Measurements from ENCODE around the gene SCOC.
"Not testable (repeated sequence)": the region's sequence is repeated elsewhere in the genome, so short reads cannot be mapped to it uniquely, and the experiment has no call there.

SCOC gene

DNA sequence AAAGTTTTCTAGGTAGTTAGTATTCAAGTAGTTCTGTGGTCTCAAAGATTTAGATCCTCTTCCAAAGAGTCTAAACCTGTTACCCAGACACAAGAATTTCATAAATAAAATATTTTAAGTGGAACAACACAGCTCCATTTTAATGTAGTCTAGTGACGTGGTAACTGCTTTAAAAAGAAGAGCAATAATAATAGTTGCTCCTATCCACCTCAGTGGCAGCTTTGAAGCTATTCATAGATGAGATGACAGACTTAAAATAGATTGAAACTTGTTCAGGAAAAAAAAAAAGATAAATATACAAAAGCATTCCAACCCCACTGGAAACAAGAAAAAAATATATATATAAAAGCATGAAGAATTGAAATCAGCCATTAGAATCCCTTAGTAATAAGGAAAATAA is 14.6 kb downstream of the SCOC start:
- no peak for TF ChIP-seq GATA1 (IDR thresholded peaks at IDR 0.05; ENCODE audit: low read depth, low read length)
- TF ChIP-seq POLR2A (IDR thresholded peaks at IDR 0.05; ENCODE audit: low read length) = no peak
- DNase-seq = no peak

DNA sequence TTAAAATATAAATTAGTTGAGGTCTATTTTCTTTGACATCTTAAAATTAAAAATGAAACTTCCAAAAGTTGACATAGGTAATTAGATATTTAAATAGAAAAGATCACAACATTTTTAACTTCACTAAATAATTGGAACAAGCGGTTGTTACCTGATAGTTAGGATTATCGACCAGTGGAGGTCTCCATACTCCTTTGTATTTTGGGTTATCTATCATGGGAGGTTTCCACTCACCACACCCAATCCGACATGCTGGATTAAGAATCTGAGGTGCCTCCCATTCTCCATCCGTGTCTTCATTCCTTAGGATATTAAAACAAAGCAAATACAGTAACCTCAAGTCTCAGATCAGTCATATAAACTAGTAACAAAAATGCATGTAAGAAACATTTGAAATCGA is 22.2 kb downstream of the SCOC start:
- no peak for DNase-seq
- no peak for TF ChIP-seq GATA1 (IDR thresholded peaks at IDR 0.05; ENCODE audit: low read depth, low read length)
- no peak for TF ChIP-seq POLR2A (IDR thresholded peaks at IDR 0.05; ENCODE audit: low read length)

DNA sequence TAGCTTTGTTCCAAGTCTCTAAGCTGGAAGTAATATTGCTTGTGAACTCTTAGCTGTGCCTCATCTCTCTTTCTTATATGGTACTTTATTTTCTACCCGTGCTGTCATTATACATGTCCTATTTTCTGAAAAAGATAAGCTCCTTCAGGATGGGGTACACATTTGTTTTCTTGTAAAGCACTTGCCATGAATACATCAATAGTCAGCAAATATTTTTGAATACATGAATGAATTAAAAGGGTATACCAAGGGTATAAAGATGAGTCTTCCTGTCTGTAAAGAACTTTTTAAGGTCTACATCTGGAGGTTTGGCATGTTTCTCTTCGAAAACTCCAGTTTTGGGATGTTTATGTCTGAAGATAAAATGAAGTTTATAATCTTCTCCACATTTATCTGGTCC is 26.7 kb downstream of the SCOC start:
- TF ChIP-seq GATA1 (IDR thresholded peaks at IDR 0.05; ENCODE audit: low read depth, low read length) (no peak), POLR2A (IDR thresholded peaks at IDR 0.05; ENCODE audit: low read length) (no peak)
- DNase-seq = no peak

DNA sequence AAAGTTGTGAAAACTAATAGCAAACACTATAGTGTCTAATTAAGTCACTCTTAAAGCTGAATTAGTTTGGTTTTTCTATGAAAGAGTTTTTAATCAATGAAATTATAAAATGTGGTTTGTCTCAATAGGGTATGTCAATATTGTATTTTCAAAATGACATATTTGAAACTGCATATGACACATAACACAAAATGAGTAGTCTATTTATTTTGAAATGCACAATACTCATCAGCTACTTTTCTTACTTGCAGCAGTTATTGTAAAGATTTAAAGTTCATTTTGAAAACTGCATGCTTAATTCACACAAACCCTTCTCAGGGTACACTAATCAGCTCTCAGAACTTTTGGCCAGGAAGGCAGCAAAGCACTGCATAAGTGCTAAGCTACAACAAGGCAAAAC is 32.8 kb downstream of the SCOC start:
- TF ChIP-seq GATA1 (IDR thresholded peaks at IDR 0.05; ENCODE audit: low read depth, low read length) (no peak), POLR2A (IDR thresholded peaks at IDR 0.05; ENCODE audit: low read length) (no peak)

DNA sequence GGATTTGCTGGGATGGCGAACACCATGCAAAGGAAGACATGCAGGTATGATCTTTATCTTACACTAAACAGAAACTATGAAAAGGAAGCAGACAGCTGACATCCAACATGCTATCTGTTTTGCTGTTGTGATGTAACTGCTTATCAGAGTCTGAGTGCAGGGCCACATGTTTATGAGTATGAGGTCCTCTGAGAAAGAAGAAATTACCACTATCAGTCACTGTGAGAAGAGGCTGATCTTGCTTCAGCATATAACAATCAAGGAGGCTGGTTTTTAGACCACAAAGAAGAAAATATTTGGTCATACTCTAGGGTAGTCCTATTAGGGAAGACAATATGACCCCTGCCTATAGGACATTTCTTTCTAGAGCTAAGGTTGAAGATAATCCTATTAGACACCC is 35.5 kb downstream of the SCOC start:
- TF ChIP-seq POLR2A (IDR thresholded peaks at IDR 0.05; ENCODE audit: low read length) (no peak), GATA1 (IDR thresholded peaks at IDR 0.05; ENCODE audit: low read depth, low read length) (no peak)

More for the DNA sequence above, 32.8 kb downstream of the SCOC start:
- DNase-seq = no peak

DNA sequence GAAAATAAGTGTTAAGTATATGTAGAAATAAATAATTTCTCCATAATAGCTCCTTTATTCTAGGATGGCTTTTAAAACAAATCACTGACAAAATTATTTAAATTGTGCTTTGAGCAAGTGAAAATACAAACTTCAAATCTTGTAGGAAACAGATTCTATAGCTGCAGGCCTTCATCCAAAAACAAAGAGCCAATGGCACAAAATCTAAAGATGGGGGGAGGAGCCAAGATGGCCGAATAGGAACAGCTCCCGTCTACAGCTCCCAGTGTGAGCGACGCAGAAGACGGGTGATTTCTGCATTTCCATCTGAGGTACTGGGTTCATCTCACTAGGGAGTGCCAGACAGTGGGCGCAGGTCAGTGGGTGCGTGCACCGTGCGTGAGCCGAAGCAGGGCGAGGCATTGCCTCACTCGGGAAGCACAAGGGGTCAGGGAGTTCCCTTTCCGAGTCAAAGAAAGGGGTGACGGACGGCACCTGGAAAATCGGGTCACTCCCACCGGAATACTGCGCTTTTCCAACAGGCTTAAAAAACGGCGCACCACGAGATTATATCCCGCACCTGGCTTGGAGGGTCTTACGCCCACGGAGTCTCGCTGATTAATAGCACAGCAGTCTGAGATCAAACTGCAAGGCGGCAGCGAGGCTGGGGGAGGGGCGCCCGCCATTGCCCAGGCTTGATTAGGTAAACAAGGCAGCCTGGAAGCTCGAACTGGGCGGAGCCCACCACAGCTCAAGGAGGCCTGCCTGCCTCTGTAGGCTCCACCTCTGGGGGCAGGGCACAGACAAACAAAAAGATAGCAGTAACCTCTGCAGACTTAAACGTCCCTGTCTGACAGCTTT is 39.9 kb downstream of the SCOC start:
- DNase-seq = not testable (repeated sequence)

More for the DNA sequence above, 35.5 kb downstream of the SCOC start:
- peak; percentile 32 to 62 for DNase-seq

DNA sequence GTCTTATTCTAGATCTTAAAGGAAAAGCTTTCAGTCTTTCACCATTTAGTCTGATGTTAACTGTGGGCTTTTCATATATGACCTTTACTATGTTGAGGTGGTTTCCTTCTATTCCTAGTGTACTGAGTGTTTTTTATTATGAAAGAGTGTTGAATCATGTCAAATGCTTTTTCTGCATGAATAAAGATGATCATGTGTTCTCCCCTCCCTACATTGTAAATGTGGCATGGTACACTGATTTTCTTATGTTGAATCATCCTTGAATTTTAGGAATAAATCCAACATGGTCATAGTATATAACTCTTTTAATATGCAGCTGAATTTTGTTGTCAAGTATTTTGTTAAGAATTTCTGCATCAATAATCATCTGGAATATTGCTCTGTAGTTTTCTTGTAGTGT is 49.7 kb downstream of the SCOC start:
- TF ChIP-seq POLR2A (IDR thresholded peaks at IDR 0.05; ENCODE audit: low read length) = no peak
- no peak for TF ChIP-seq GATA1 (IDR thresholded peaks at IDR 0.05; ENCODE audit: low read depth, low read length)
- DNase-seq = no peak

DNA sequence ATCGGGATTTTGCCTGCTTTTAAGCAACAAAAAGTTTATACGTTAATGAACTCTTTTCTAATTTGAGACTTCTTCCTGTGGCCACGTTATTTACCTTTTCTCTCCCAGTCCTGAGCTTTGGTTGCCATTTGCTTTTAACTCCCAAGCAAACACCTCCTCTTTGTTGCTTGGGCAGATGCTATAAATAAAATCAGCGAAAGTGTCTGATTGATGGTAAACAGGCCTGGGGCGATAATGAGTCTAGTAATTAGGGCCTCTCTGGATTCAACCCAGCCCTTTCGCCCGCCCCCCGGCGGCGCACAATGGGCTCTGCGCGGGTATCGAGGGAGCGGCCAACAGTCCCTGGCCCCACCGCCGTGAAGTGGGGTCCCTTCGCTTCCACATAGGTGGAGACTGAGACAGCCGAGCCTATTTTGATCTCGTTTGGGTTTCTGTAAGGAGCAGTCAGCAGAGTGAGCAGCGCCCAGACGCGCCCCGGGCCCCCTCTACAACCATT is 53.2 kb downstream of the SCOC start:
- peak; percentile 64 to 66 for DNase-seq
- TF ChIP-seq GATA1 (IDR thresholded peaks at IDR 0.05; ENCODE audit: low read depth, low read length) = no peak
- TF ChIP-seq POLR2A (IDR thresholded peaks at IDR 0.05; ENCODE audit: low read length) = no peak

DNA sequence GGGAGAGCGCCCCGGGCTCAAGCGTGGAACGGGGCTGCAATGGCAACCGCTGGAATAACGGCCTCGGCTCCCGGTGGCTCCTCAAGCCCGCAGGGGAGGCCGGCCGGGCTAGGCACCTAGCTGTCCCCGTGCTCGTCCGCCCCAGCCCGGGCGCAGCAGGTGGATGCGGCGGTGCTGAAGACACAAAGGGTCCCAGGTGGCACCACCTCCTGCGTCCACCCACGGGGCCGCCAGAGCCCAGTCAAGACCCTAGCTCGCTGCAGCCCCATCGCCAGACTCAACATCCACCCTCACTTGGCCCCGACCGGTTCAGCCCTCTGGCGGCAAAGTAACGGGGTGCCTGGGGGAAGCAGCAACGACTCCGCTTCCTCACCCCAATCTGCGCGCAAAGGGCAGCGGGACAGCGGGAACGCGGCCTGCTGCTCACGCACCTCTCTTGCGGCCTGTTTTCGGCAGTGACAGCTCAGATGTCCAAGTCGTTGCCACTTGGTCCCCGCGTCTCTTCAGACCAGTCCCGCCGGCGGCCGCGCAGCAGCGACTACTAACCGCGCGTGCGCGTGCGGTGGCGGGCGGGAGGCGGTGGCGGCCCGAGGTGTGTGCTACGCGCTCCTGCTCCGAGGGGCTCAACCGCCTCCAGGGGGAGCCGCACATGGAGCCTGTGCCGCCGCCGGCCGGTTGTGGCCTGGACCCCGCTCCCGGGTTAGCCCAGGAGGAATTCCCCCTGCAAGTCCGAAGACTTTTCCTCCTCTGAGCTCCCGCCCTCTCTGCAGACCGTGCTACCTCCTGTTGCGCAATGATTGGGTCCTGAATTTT is 53.9 kb downstream of the SCOC start, which contains the start of gene CLGN:
CLGN (minus strand) TSS at position 543 of the 813 bp plus-strand sequence. CDS start 14,570 bp downstream, outside the sequence.
- DNase-seq = peak; percentile 82 to 88
- TF ChIP-seq GATA1 (IDR thresholded peaks at IDR 0.05; ENCODE audit: low read depth, low read length) (no peak), POLR2A (IDR thresholded peaks at IDR 0.05; ENCODE audit: low read length) (no peak)

DNA sequence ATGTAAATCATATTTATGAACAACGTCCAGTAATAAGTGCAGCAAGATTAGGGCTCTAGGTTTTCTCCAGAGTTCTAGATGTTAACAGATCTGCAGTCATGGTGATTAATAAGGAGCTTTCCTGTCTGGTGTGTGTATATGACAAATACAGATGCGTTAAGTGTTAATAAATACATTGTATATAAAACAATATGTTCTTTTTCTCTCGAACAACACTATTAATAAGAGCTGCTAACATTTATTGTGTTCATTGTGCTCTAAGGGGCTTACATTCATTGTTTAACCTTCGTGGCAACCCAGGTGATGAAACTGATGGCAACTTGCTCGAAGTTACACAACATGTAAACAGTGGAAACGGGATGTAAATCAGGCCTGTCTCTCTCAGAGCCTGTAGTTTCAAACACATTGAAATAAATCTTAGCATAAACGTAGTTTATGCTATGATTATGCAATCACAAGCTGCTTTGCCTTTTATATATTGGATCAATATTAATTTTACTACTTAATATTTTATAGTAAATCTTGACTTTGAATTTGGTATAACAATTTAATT is 54.5 kb downstream of the SCOC start:
- DNase-seq = peak; percentile 27 to 70
- TF ChIP-seq POLR2A (IDR thresholded peaks at IDR 0.05; ENCODE audit: low read length) = no peak
